HFFc6 (cell line): Measurements from ENCODE around the gene MYADML2. TPM values are rescaled to one million over a fixed set of nuclear protein-coding genes. Genes with fewer than 3 reads are reported as not detected.

Source experiments
- DNase-seq: peaks from one replicate; pipeline ENCODE4 v3.0.0-alpha.2; 2018
- H3K27ac Mint-ChIP-seq: 2 replicates; pipeline ENCODE4 v1.8.0; 2020; ENCODE audit warnings: mild to moderate bottlenecking, mixed read lengths
- H3K27me3 Mint-ChIP-seq: 2 replicates; pipeline ENCODE4 v1.8.0; 2021; ENCODE audit warnings: mild to moderate bottlenecking, moderate library complexity, mixed read lengths; ENCODE audit not compliant: insufficient read depth
- H3K36me3 Mint-ChIP-seq: 2 replicates; pipeline ENCODE4 v1.8.0; 2021; ENCODE audit warnings: low read depth, mixed read lengths
- H3K4me1 Mint-ChIP-seq: 2 replicates; pipeline ENCODE4 v1.8.0; 2020; ENCODE audit warnings: low read depth, mixed read lengths
- H3K4me3 Mint-ChIP-seq: 2 replicates; pipeline ENCODE4 v1.8.0; 2020; ENCODE audit warnings: mild to moderate bottlenecking, moderate library complexity, mixed read lengths
- H3K9me3 Mint-ChIP-seq: 2 replicates; pipeline ENCODE4 v1.8.0; 2020; ENCODE audit warnings: mild to moderate bottlenecking, mixed read lengths
- CTCF ChIP-seq: fragments of 200-600 bp; sonication (generic); IDR thresholded peaks from 2 replicates; pipeline ENCODE4 v1.5.0; 2021; ENCODE audit warnings: antibody characterized with exemption, mild to moderate bottlenecking
- long read RNA-seq: library from polyadenylated mRNA; unstranded; transcript quantifications from one replicate; pipeline ENCODE4 v2.0.0, GENCODE V29; 2019
- total RNA-seq, 6 experiments: library from RNA; stranded (reverse); fragmentation: NEBNext Ultra II Directional; extraction: Animal tissue kit (Norgen Biotek cat#: 25700); gene quantifications; 2 replicates in 1 of 6; 3 replicates in 5 of 6; pipeline ENCODE4 v1.2.3, GENCODE V29; 2021

The MYADML2 gene
- total RNA-seq: not detected
- long read RNA-seq: 0 reads

- Mint-ChIP-seq H3K4me3 (no peak within 1 kb of the TSS), H3K27ac (no peak within 1 kb of the TSS), H3K27me3 (peaks cover 21% of the 10 kb centered on the region), H3K36me3 (no peaks in the 10 kb centered on the region), H3K4me1 (no peaks in the 10 kb centered on the region), H3K9me3 (no peaks in the 10 kb centered on the region)
- TF ChIP-seq CTCF: no peak
- DNase-seq: no peak
These were observed at the start of gene MYADML2 for GRCh38 chr17:81947189-81947588. Gene MYADML2, minus strand, starts transcription at chr17:81947233. Its CDS starts 5,492 bp downstream, at chr17:81941741.

GRCh38 chr17:81996232-81996756, 49.3 kb upstream of the MYADML2 start:
- no peaks in the 10 kb centered on the region for H3K36me3 Mint-ChIP-seq
- H3K27ac Mint-ChIP-seq: no peak overlapping the region
- no peak overlapping the region for H3K4me3 Mint-ChIP-seq
- DNase-seq: no peak
- no peak for TF ChIP-seq CTCF
- H3K9me3 Mint-ChIP-seq: no peaks in the 10 kb centered on the region
- peaks cover 15% of the 10 kb centered on the region for H3K4me1 Mint-ChIP-seq
- H3K27me3 Mint-ChIP-seq: no peaks in the 10 kb centered on the region

GRCh38 chr17:81995463-81996231, 48.6 kb upstream of the MYADML2 start:
- H3K27ac Mint-ChIP-seq: no peak overlapping the region
- no peaks in the 10 kb centered on the region for H3K27me3 Mint-ChIP-seq
- peaks cover 2% of the 10 kb centered on the region for H3K36me3 Mint-ChIP-seq
- DNase-seq: no peak
- TF ChIP-seq CTCF: peak; percentile 16; the same call in 1 of the 2 replicates
- peaks cover 20% of the 10 kb centered on the region for H3K4me1 Mint-ChIP-seq
- no peak overlapping the region for H3K4me3 Mint-ChIP-seq
- H3K9me3 Mint-ChIP-seq: no peaks in the 10 kb centered on the region

GRCh38 chr17:81994593-81995462, 47.8 kb upstream of the MYADML2 start:
- H3K27me3 Mint-ChIP-seq: no peaks in the 10 kb centered on the region
- H3K4me3 Mint-ChIP-seq: no peak overlapping the region
- DNase-seq: no peak
- H3K27ac Mint-ChIP-seq: no peak overlapping the region
- H3K4me1 Mint-ChIP-seq: peaks cover 21% of the 10 kb centered on the region
- TF ChIP-seq CTCF: no peak
- H3K36me3 Mint-ChIP-seq: peaks cover 10% of the 10 kb centered on the region
- H3K9me3 Mint-ChIP-seq: no peaks in the 10 kb centered on the region

- Mint-ChIP-seq H3K9me3 (no peaks in the 10 kb centered on the region), H3K27ac (no peak overlapping the region), H3K27me3 (no peaks in the 10 kb centered on the region; the same call in 1 of the 2 replicates), H3K4me3 (no peak overlapping the region), H3K4me1 (peaks cover 21% of the 10 kb centered on the region), H3K36me3 (peaks cover 15% of the 10 kb centered on the region)
- no peak for DNase-seq
- no peak for TF ChIP-seq CTCF
These were observed 46.9 kb upstream of the MYADML2 start for GRCh38 chr17:81993729-81994592.
